Measurements from ENCODE around the gene PARVB. TPM values are rescaled to one million over a fixed set of nuclear protein-coding genes. Genes with fewer than 3 reads are reported as not detected.

PARVB gene
- total and polyA plus RNA-seq, 2 experiments from 2014 or later: 10.2 to 11.2 TPM

GRCh38 chr22:44094751-44095302 is 70.7 kb downstream of the PARVB start:
- Histone ChIP-seq H4K20me1 (ENCODE audit: insufficient read depth, poor library complexity, severe bottlenecking) (no peaks in the 10 kb centered on the region), H3K27ac (no peak overlapping the region), H3K79me2 (no peaks in the 10 kb centered on the region), H3K4me2 (no peak overlapping the region), H3K27me3 (no peaks in the 10 kb centered on the region), H3K4me3 (no peak overlapping the region), H3K9me3 (ENCODE audit: low read depth) (no peaks in the 10 kb centered on the region), H3K9me2 (replicated peaks; ENCODE audit: insufficient read depth) (no peaks in the 10 kb centered on the region), H2AFZ (no peak overlapping the region), H3K36me3 (replicated peaks; ENCODE audit: insufficient read depth, low read depth) (no peaks in the 10 kb centered on the region), H3K4me1 (ENCODE audit: insufficient read depth) (no peaks in the 10 kb centered on the region)
- WGBS (ENCODE audit: low lambda C conversion rate, missing lambda C conversion rate): 90% methylated on average over 14 of the region's 14 CpGs
- no peak for DNase-seq (ENCODE audit: low spot score)
- no peak for TF ChIP-seq CTCF (IDR thresholded peaks at IDR 0.05; ENCODE audit: poor library complexity)
- no peak for TF ChIP-seq EZH2 (IDR thresholded peaks at IDR 0.05; ENCODE audit: borderline replicate concordance)
- TF ChIP-seq EZH2phosphoT487 (IDR thresholded peaks at IDR 0.05; ENCODE audit: low read depth, severe bottlenecking, unreplicated experiment): no peak

GRCh38 chr22:44096736-44097135 is 72.6 kb downstream of the PARVB start:
- Histone ChIP-seq H3K27ac (no peak overlapping the region), H3K4me2 (no peak overlapping the region), H3K36me3 (replicated peaks; ENCODE audit: insufficient read depth, low read depth) (no peaks in the 10 kb centered on the region), H4K20me1 (ENCODE audit: insufficient read depth, poor library complexity, severe bottlenecking) (no peaks in the 10 kb centered on the region), H3K79me2 (no peaks in the 10 kb centered on the region), H3K9me3 (ENCODE audit: low read depth) (no peaks in the 10 kb centered on the region), H3K9me2 (replicated peaks; ENCODE audit: insufficient read depth) (no peaks in the 10 kb centered on the region), H3K27me3 (no peaks in the 10 kb centered on the region), H2AFZ (no peak overlapping the region), H3K4me1 (ENCODE audit: insufficient read depth) (no peaks in the 10 kb centered on the region), H3K4me3 (no peak overlapping the region)
- TF ChIP-seq EZH2phosphoT487 (IDR thresholded peaks at IDR 0.05; ENCODE audit: low read depth, severe bottlenecking, unreplicated experiment) (no peak), CTCF (IDR thresholded peaks at IDR 0.05; ENCODE audit: poor library complexity) (no peak), EZH2 (IDR thresholded peaks at IDR 0.05; ENCODE audit: borderline replicate concordance) (no peak)
- DNase-seq (ENCODE audit: low spot score): no peak
- WGBS (ENCODE audit: low lambda C conversion rate, missing lambda C conversion rate): 99% methylated on average over 6 of the region's 11 CpGs

GRCh38 chr22:44097263-44098020 is 73.3 kb downstream of the PARVB start:
- TF ChIP-seq CTCF (IDR thresholded peaks at IDR 0.05; ENCODE audit: poor library complexity) (no peak), EZH2phosphoT487 (IDR thresholded peaks at IDR 0.05; ENCODE audit: low read depth, severe bottlenecking, unreplicated experiment) (no peak), EZH2 (IDR thresholded peaks at IDR 0.05; ENCODE audit: borderline replicate concordance) (no peak)
- H2AFZ ChIP-seq: no peak overlapping the region
- no peak overlapping the region for H3K27ac ChIP-seq
- WGBS (ENCODE audit: low lambda C conversion rate, missing lambda C conversion rate): 92% methylated on average over 23 of the region's 23 CpGs
- no peak for DNase-seq (ENCODE audit: low spot score)
- H3K4me2 ChIP-seq: no peak overlapping the region
- no peaks in the 10 kb centered on the region for H3K27me3 ChIP-seq
- no peaks in the 10 kb centered on the region for H4K20me1 ChIP-seq (ENCODE audit: insufficient read depth, poor library complexity, severe bottlenecking)
- H3K4me3 ChIP-seq: no peak overlapping the region
- H3K9me3 ChIP-seq (ENCODE audit: low read depth): no peaks in the 10 kb centered on the region
- no peaks in the 10 kb centered on the region for H3K79me2 ChIP-seq
- H3K36me3 ChIP-seq (replicated peaks; ENCODE audit: insufficient read depth, low read depth): no peaks in the 10 kb centered on the region
- H3K4me1 ChIP-seq (ENCODE audit: insufficient read depth): no peaks in the 10 kb centered on the region
- H3K9me2 ChIP-seq (replicated peaks; ENCODE audit: insufficient read depth): no peaks in the 10 kb centered on the region
